IMR-90 (cell line): ENCODE measurements around the gene TMEM263. TPM values are rescaled to one million over a fixed set of nuclear protein-coding genes. Genes with fewer than 3 reads are reported as not detected.

Source experiments
- ATAC-seq: fragments of 200-7000 bp; cut with Tn5 transposase; 2 replicates; pipeline ENCODE4 v1.9.1; 2020; ENCODE audit warnings: low read depth, mild to moderate bottlenecking, moderate library complexity
- BruUV-seq: library from RNA; stranded (reverse); fragments of 400-500 nt; replicated peaks from 2 replicates; lab custom pipeline; 2021; lab: Mats Ljungman, UMichigan
- CTCF ChIA-PET: fragments of 300-600 bp; formaldehyde crosslinking; extraction: SDS; loops from one replicate; lab custom pipeline; 2021; ENCODE audit warnings: antibody characterized with exemption; lab: Yijun Ruan, JAX
- POLR2A ChIA-PET: fragments of 300-600 bp; sonication (Branson Sonifier 250); formaldehyde crosslinking; loops from one replicate; lab custom pipeline; 2022; ENCODE audit warnings: antibody characterized with exemption; ENCODE audit not compliant: unreplicated experiment; lab: Charles Lee
- DNase-seq: peaks from one replicate; pipeline ENCODE4 v3.0.0; 2013
- H2AFZ ChIP-seq: replicated peaks from 2 replicates; pipeline ENCODE3; 2013; ENCODE audit warnings: low read length, mild to moderate bottlenecking; ENCODE audit not compliant: poor library complexity
- H2AK5ac ChIP-seq: 2 replicates; pipeline ENCODE4 v1.6.1; 2013; ENCODE audit warnings: low read depth, low read length, inconsistent platforms
- H2AK9ac ChIP-seq: replicated peaks from 2 replicates; pipeline ENCODE3; 2013; ENCODE audit warnings: mild to moderate bottlenecking, low read depth, low read length, moderate library complexity; ENCODE audit not compliant: poor library complexity
- H2BK120ac ChIP-seq: 2 replicates; pipeline ENCODE4 v1.6.1; 2013; ENCODE audit warnings: low read depth, low read length, inconsistent platforms
- H2BK15ac ChIP-seq: 3 replicates; pipeline ENCODE4 v1.6.1; 2013; ENCODE audit warnings: low read depth, low read length, inconsistent platforms
- H2BK20ac ChIP-seq: 2 replicates; pipeline ENCODE4 v1.6.1; 2013; ENCODE audit warnings: low read depth, mild to moderate bottlenecking, inconsistent platforms, low read length, moderate library complexity
- H2BK5ac ChIP-seq: 2 replicates; pipeline ENCODE4 v1.6.1; 2013; ENCODE audit warnings: mild to moderate bottlenecking, low read depth, low read length, inconsistent platforms; ENCODE audit not compliant: poor library complexity, severe bottlenecking
- H3K14ac ChIP-seq: replicated peaks from 2 replicates; pipeline ENCODE4 v1.6.1; 2013; ENCODE audit warnings: low read depth, low read length, inconsistent platforms
- H3K18ac ChIP-seq: 2 replicates; pipeline ENCODE4 v1.6.1; 2013; ENCODE audit warnings: low read depth, low read length, control low read depth
- H3K23ac ChIP-seq: 2 replicates; pipeline ENCODE4 v1.6.1; 2013; ENCODE audit warnings: low read depth, low read length, inconsistent platforms
- H3K27ac ChIP-seq: 2 replicates; pipeline ENCODE4 v1.5.1; 2013; ENCODE audit warnings: mild to moderate bottlenecking, control low read depth, low read length; ENCODE audit not compliant: insufficient read depth
- H3K27me3 ChIP-seq: 2 replicates; pipeline ENCODE4 v1.6.1; 2013; ENCODE audit warnings: low read length; ENCODE audit not compliant: control insufficient read depth, insufficient read depth
- H3K36me3 ChIP-seq: 2 replicates; pipeline ENCODE4 v1.6.1; 2013; ENCODE audit warnings: low read length, mixed read lengths; ENCODE audit not compliant: control insufficient read depth, insufficient read depth
- H3K4ac ChIP-seq: 2 replicates; pipeline ENCODE4 v1.6.1; 2013; ENCODE audit warnings: low read depth, low read length, inconsistent platforms
- H3K4me1 ChIP-seq: 2 replicates; pipeline ENCODE4 v1.6.1; 2013; ENCODE audit warnings: low read length, mixed read lengths; ENCODE audit not compliant: control insufficient read depth, insufficient read depth
- H3K4me2 ChIP-seq: 2 replicates; pipeline ENCODE4 v1.6.1; 2013; ENCODE audit warnings: low read depth, mild to moderate bottlenecking, control low read depth, low read length, moderate library complexity
- H3K4me3 ChIP-seq: 2 replicates; pipeline ENCODE4 v1.5.1; 2013; ENCODE audit warnings: low read depth, mild to moderate bottlenecking, control low read depth, low read length, moderate library complexity; ENCODE audit not compliant: insufficient read depth
- H3K56ac ChIP-seq: 2 replicates; pipeline ENCODE4 v1.6.1; 2013; ENCODE audit warnings: low read length, inconsistent platforms; ENCODE audit not compliant: insufficient read depth; ENCODE audit errors: extremely low read depth
- H3K79me1 ChIP-seq, 2 experiments: 2 replicates each; pipeline ENCODE4 v1.6.1; 2013; ENCODE audit warnings: low read length in 2 of 2, inconsistent platforms in 1 of 2, low read depth in 1 of 2
- H3K9ac ChIP-seq: 2 replicates; pipeline ENCODE4 v1.6.1; 2013; ENCODE audit warnings: low read depth, low read length, control low read depth
- H3K9me1 ChIP-seq: 2 replicates; pipeline ENCODE4 v1.6.1; 2013; ENCODE audit warnings: low read length, inconsistent platforms; ENCODE audit not compliant: insufficient read depth
- H3K9me3 ChIP-seq: 2 replicates; pipeline ENCODE4 v1.6.1; 2013; ENCODE audit warnings: low read length; ENCODE audit not compliant: control insufficient read depth, insufficient read depth
- H4K20me1 ChIP-seq: 2 replicates; pipeline ENCODE4 v1.6.1; 2013; ENCODE audit warnings: low read length, inconsistent platforms; ENCODE audit not compliant: insufficient read depth
- H4K5ac ChIP-seq: 2 replicates; pipeline ENCODE4 v1.6.1; 2013; ENCODE audit warnings: mild to moderate bottlenecking, low read depth, low read length, control low read depth
- H4K8ac ChIP-seq, 2 experiments: 2 replicates each; pipeline ENCODE4 v1.6.1; 2013; ENCODE audit warnings: low read depth in 2 of 2, low read length in 2 of 2, control low read depth in 1 of 2, inconsistent platforms in 1 of 2
- H4K91ac ChIP-seq: 2 replicates; pipeline ENCODE4 v1.6.1; 2013; ENCODE audit warnings: low read depth, low read length, inconsistent platforms; ENCODE audit not compliant: insufficient read depth
- CTCF ChIP-seq: conservative IDR thresholded peaks from 2 replicates; pipeline ENCODE4 v1.5.1; 2012; ENCODE audit warnings: mild to moderate bottlenecking, low read depth, low read length, improper control_type of control experiment
- MAZ ChIP-seq: IDR thresholded peaks from 2 replicates; pipeline ENCODE4 v1.6.1; 2012; ENCODE audit warnings: low read depth, mild to moderate bottlenecking, low read length, improper control_type of control experiment, moderate library complexity, borderline replicate concordance
- RFX5 ChIP-seq: IDR thresholded peaks from 2 replicates; pipeline ENCODE4 v1.8.0; 2012; ENCODE audit warnings: low read depth, mild to moderate bottlenecking, low read length, moderate library complexity
- WGBS, 2 experiments: methylation state at CpG; one replicate each; pipeline versions ENCODE4 v1.1.5 to v1.1.7; 2013; ENCODE audit warnings: missing lambda C conversion rate in 2 of 2; ENCODE audit not compliant: insufficient read length in 1 of 2; ENCODE audit errors: extremely low coverage in 2 of 2; 5-methylcytosine and 5-hydroxymethylcytosine counted together
- dilution Hi-C: fragments of 300-500 bp; cut with HindIII; formaldehyde crosslinking; loops from one replicate; pipeline ENCODE4 v1.14.3; 2018; ENCODE audit warnings: low sequenced_read_pairs; ENCODE audit not compliant: unreplicated experiment
- in situ Hi-C: fragments of 300-500 bp; cut with MboI; formaldehyde crosslinking; loops from 3 replicates; pipeline ENCODE4 v1.14.3; 2019; ENCODE audit warnings: low sequenced_read_pairs, inconsistent platforms, mixed read lengths
- intact Hi-C: fragments of 100-400 bp; cut with micrococcal nuclease; formaldehyde crosslinking; loops from 2 replicates; pipeline ENCODE4 v1.10.0; 2022
- polyA plus RNA-seq, 3 experiments: library from polyadenylated mRNA; depleted of rRNA; stranded (reverse); fragments of >200 nt; gene quantifications; 2 replicates each; pipeline ENCODE4 v1.2.3, GENCODE V29; 2012; ENCODE audit warnings: low replicate concordance in 1 of 3
- total RNA-seq: library from RNA; depleted of rRNA; stranded (reverse); fragments of >200 nt; gene quantifications from 2 replicates; pipeline ENCODE4 v1.2.3, GENCODE V29; 2012

TMEM263 gene
- total and polyA plus RNA-seq, 2 of the 4 experiments (the other 2 are of a cell fraction), result 47.9 to 99.7 TPM

GRCh38 chr12:106906715-106907114 lies 49.0 kb upstream of the TMEM263 start (continued):
- no peak for TF ChIP-seq CTCF

- H3K9ac ChIP-seq, result no peak overlapping the region
- no peak overlapping the region for H4K8ac ChIP-seq
- no CpG with 5 or more reads among the region's 5 CpGs for WGBS, 2 experiments
- H3K14ac ChIP-seq, result no peak overlapping the region
- no peak overlapping the region for H3K4me2 ChIP-seq
- ChIA-PET POLR2A (interaction anchor here (0.6 kb wide), 1 partner anchor 33 kb away, joined by 5 read pairs; no protein-coding TSS in a partner anchor), CTCF (no interaction called here)
- no peak overlapping the region for H2BK5ac ChIP-seq
- no peak overlapping the region for H3K27ac ChIP-seq
- H3K9me1 ChIP-seq, result no peaks in the 10 kb centered on the region; the same call in 1 of the 2 replicates
- H3K27me3 ChIP-seq, result peaks cover 2% of the 10 kb centered on the region; the same call in 1 of the 2 replicates
- H2AFZ ChIP-seq, result no peak overlapping the region
- no peaks in the 10 kb centered on the region for H3K79me1 ChIP-seq
- dilution Hi-C loops, result loop anchor here (25.0 kb wide), 1 partner anchor 520 kb away; no protein-coding TSS in a partner anchor
- H3K4me1 ChIP-seq, result no peaks in the 10 kb centered on the region
- H2BK15ac ChIP-seq, result no peak overlapping the region
- H3K56ac ChIP-seq, result no peak overlapping the region
- ATAC-seq (no peak), DNase-seq (no peak)
- no TSS peak for BruUV-seq
- no peak for TF ChIP-seq RFX5
- no peak for TF ChIP-seq MAZ
- 0 out of 2 replicates have a peak, but pooled peaks have one; percentile 4 for TF ChIP-seq CTCF
- no peak overlapping the region for H2BK20ac ChIP-seq
- H2AK9ac ChIP-seq, result no peak overlapping the region
- H3K18ac ChIP-seq, result no peak overlapping the region
- in situ Hi-C loops, result no loop called here
- H4K20me1 ChIP-seq, result no peaks in the 10 kb centered on the region
- no peak overlapping the region for H3K23ac ChIP-seq
- no peak overlapping the region for H2BK120ac ChIP-seq
- H3K4me3 ChIP-seq, result no peak overlapping the region
- H2AK5ac ChIP-seq, result no peak overlapping the region
- H3K4ac ChIP-seq, result no peak overlapping the region
- no peaks in the 10 kb centered on the region for H3K36me3 ChIP-seq
- intact Hi-C loops, result no loop called here
- H4K5ac ChIP-seq, result no peak overlapping the region
- H3K9me3 ChIP-seq, result no peaks in the 10 kb centered on the region
- H4K91ac ChIP-seq, result no peak overlapping the region
Observed at GRCh38 chr12:106907411-106907810, 48.3 kb upstream of the TMEM263 start.
